ENCODE measurements around the gene VDAC1.
"Not testable (repeated sequence)": the region's sequence is repeated elsewhere in the genome, so short reads cannot be mapped to it uniquely, and the experiment has no call there.

Gene VDAC1

GRCh38 chr5:134004626-134005416, at the start of gene VDAC1:
TSS of gene VDAC1 (minus strand) at chr5:134004975. CDS start at chr5:133993012, 11,963 bp downstream.
- peak; percentile 75 for DNase-seq (ENCODE audit: low spot score)

- no peak for DNase-seq (ENCODE audit: low spot score)
These were observed 49.1 kb upstream of the VDAC1 start for GRCh38 chr5:134053840-134054338.

- no peak for DNase-seq (ENCODE audit: low spot score)
These were observed 48.6 kb upstream of the VDAC1 start for GRCh38 chr5:134053314-134053839.

- DNase-seq (ENCODE audit: low spot score): no peak
These were observed 46.5 kb upstream of the VDAC1 start for GRCh38 chr5:134051305-134051704.

- DNase-seq (ENCODE audit: low spot score): no peak
These were observed 44.1 kb upstream of the VDAC1 start for GRCh38 chr5:134048864-134049263.

- DNase-seq (ENCODE audit: low spot score): no peak
These were observed 42.9 kb upstream of the VDAC1 start for GRCh38 chr5:134047687-134048056.

- DNase-seq (ENCODE audit: low spot score): no peak
These were observed 42.3 kb upstream of the VDAC1 start for GRCh38 chr5:134046801-134047686.

- DNase-seq (ENCODE audit: low spot score): no peak
These were observed 41.6 kb upstream of the VDAC1 start for GRCh38 chr5:134046330-134046729.

- no peak for DNase-seq (ENCODE audit: low spot score)
These were observed 39.3 kb upstream of the VDAC1 start for GRCh38 chr5:134043793-134044792.

- DNase-seq (ENCODE audit: low spot score): no peak
These were observed 37.0 kb upstream of the VDAC1 start for GRCh38 chr5:134041570-134042411.

GRCh38 chr5:134038138-134038537, 33.4 kb upstream of the VDAC1 start:
- no peak for DNase-seq (ENCODE audit: low spot score)

- no peak for DNase-seq (ENCODE audit: low spot score)
These were observed 32.4 kb upstream of the VDAC1 start for GRCh38 chr5:134037160-134037559.

- DNase-seq (ENCODE audit: low spot score): no peak
These were observed 29.6 kb upstream of the VDAC1 start for GRCh38 chr5:134034326-134034725.

GRCh38 chr5:134030303-134030964, 25.7 kb upstream of the VDAC1 start:
- not testable (repeated sequence) for DNase-seq (ENCODE audit: low spot score)

GRCh38 chr5:134029156-134029555, 24.4 kb upstream of the VDAC1 start:
- DNase-seq (ENCODE audit: low spot score): no peak

GRCh38 chr5:134028496-134028895, 23.7 kb upstream of the VDAC1 start:
- no peak for DNase-seq (ENCODE audit: low spot score)

- no peak for DNase-seq (ENCODE audit: low spot score)
These were observed 22.5 kb upstream of the VDAC1 start for GRCh38 chr5:134027288-134027615.

GRCh38 chr5:134026521-134027287, 21.9 kb upstream of the VDAC1 start:
- DNase-seq (ENCODE audit: low spot score): peak; percentile 39

GRCh38 chr5:134025786-134026185, 21.0 kb upstream of the VDAC1 start:
- no peak for DNase-seq (ENCODE audit: low spot score)

Measured in activated CD4-positive, alpha-beta T cell treated with anti-CD3 and anti-CD28 coated beads, Interleukin-2, Interleukin-4, amounts not matched to agents 100 ng/mL and 50 ng/mL, durations not matched to agents 16 hours and 8 hours (primary cell).